Upper lobe of left lung (tissue), 6 donors: ENCODE measurements around the gene PTPRN2. TPM values are rescaled to one million over a fixed set of nuclear protein-coding genes. Genes with fewer than 3 reads are reported as not detected.

Source experiments
- ATAC-seq, 2 donors: fragments of 200-7000 bp; cut with Tn5 transposase; one replicate each; pipeline ENCODE4 v1.9.1; 2022; ENCODE audit warnings: mild to moderate bottlenecking in 2 of 2, moderate library complexity in 2 of 2; ENCODE audit not compliant: low FRiP score in 2 of 2
- DNase-seq, 2 donors: peaks; one replicate each; pipeline ENCODE4 v3.0.0-alpha.2; 2019 to 2020
- H3K27ac ChIP-seq, 4 donors: fragments of 200-600 bp; sonication (generic); one replicate each; pipeline ENCODE4 v1.5.1; 2016 to 2019
- H3K27me3 ChIP-seq, 4 donors: fragments of 200-600 bp; sonication (generic); one replicate each; pipeline ENCODE4 v1.5.1; 2017 to 2019
- H3K36me3 ChIP-seq, 4 donors: fragments of 200-600 bp; sonication (generic); one replicate each; pipeline ENCODE4 v1.5.1; 2016 to 2019
- H3K4me1 ChIP-seq, 4 donors: fragments of 200-600 bp; sonication (generic); one replicate each; pipeline ENCODE4 v1.5.1; 2018 to 2019
- H3K4me3 ChIP-seq, 4 donors: fragments of 200-600 bp; sonication (generic); one replicate each; pipeline ENCODE4 v1.5.1; 2017 to 2019; ENCODE audit warnings: mild to moderate bottlenecking in 2 of 4, moderate library complexity in 1 of 4
- H3K9me3 ChIP-seq, 4 donors: fragments of 200-600 bp; sonication (generic); one replicate each; pipeline ENCODE4 v1.5.1; 2018 to 2019
- CTCF ChIP-seq, 6 experiments: fragments of 450-650 bp in 4 of 6; fragments of 200-600 bp in 2 of 6; sonication (generic) in 2 of 6; IDR thresholded peaks; one replicate each; pipeline ENCODE4 v1.5.1; 2016 to 2019; ENCODE audit warnings: antibody characterized with exemption in 6 of 6
- EP300 ChIP-seq, 4 donors: sonication (generic); formaldehyde crosslinking; IDR thresholded peaks; one replicate each; pipeline ENCODE4 v1.5.1; 2017; ENCODE audit warnings: antibody characterized with exemption in 4 of 4, control low read depth in 2 of 4
- POLR2A ChIP-seq, 4 donors: fragments of 450-650 bp; IDR thresholded peaks; one replicate each; pipeline ENCODE4 v1.5.1; 2016 to 2017; ENCODE audit warnings: antibody characterized with exemption in 4 of 4, mild to moderate bottlenecking in 2 of 4
- POLR2AphosphoS5 ChIP-seq, 2 donors: sonication (generic); formaldehyde crosslinking; IDR thresholded peaks; one replicate each; pipeline ENCODE4 v1.5.1; 2017; ENCODE audit warnings: antibody characterized with exemption in 2 of 2
- WGBS, 2 donors: methylation state at CpG; one replicate each; pipeline ENCODE4 v1.1.5; 2017 to 2018; 5-methylcytosine and 5-hydroxymethylcytosine counted together
- total RNA-seq, 6 donors: library from RNA; depleted of rRNA in 4 of 6; stranded (reverse); fragments of >200 nt in 4 of 6; gene quantifications; one replicate each; pipeline versions ENCODE4 v1.1.0 to v1.2.1, GENCODE V29; 2016 to 2021
- donor health status: DM: no; HTN: no; CAD: no; lungs with moderate emphysema.
- donor health status: DM: no; HTN: yes; CAD: no; lungs with severe emphysema.

Gene PTPRN2
- total RNA-seq, 6 donors from 2014 or later, result 3.3 to 7.9 (median 5.2) TPM

GRCh38 chr7:158550394-158550700 lies 37.3 kb downstream of the PTPRN2 start:
- peaks cover 0 to 12% (median 3%) of the 10 kb centered on the region in 4 donors for H3K4me1 ChIP-seq
- no peaks in the 10 kb centered on the region for H3K27me3 ChIP-seq
- no peak overlapping the region for H3K4me3 ChIP-seq
- peak in 1 of 2 donors; percentile 37 for DNase-seq
- H3K27ac ChIP-seq, result no peak overlapping the region
- no peaks in the 10 kb centered on the region for H3K36me3 ChIP-seq
- WGBS, 2 donors, result 79 to 82% methylated on average over 6 of the region's 7 CpGs
- H3K9me3 ChIP-seq, result no peaks in the 10 kb centered on the region
- TF ChIP-seq CTCF (IDR thresholded peaks at IDR 0.05), result no peak
- no peak for TF ChIP-seq POLR2AphosphoS5 (IDR thresholded peaks at IDR 0.05)
- no peak for TF ChIP-seq POLR2A (IDR thresholded peaks at IDR 0.05)
- TF ChIP-seq EP300 (IDR thresholded peaks at IDR 0.05), result no peak
- ATAC-seq, result no peak

DNA sequence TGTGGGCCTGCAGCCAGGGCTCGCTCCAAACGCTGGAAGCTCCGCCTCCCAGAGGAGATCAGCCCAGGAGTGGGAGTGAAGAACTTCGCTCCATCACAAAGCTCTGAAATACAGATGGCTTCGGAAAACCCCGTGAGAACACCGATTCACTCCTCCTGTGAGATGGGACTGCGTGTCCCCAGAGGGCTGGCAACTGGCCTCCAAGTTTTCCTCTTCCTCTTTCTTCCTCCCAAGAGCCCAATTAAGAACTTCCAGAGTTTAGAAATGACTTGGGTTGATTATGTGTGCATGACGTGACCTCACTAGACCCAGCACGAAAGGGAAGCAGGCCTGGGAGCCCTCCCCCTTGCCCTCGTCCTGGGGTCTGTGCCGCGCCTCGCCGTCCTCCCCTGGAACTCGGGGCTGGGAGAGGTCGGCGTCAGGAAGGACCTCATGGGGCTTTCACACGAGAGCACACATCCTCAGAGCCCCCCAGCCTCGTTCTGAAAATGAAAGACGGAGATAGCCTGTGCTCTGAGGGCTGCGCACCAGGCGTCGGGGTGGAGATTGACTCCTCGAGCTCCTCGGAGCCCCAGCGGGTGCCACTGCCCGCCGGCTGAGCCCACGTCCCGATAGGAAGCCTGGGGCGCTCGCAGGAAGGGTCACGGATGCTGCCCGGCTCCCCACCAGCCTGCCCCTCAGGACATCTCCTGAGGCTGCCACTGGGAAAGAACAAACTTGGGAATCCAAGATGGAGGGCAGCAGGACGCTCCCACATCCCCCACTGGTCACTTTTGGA lies 37.8 kb downstream of the PTPRN2 start:
- Histone ChIP-seq H3K9me3 (no peaks in the 10 kb centered on the region), H3K27ac (no peak overlapping the region), H3K27me3 (no peaks in the 10 kb centered on the region), H3K36me3 (no peaks in the 10 kb centered on the region), H3K4me3 (peak overlapping the region in 3 of 4 donors; percentile 16 to 34 (median 21)), H3K4me1 (peaks cover 0 to 12% (median 3%) of the 10 kb centered on the region in 4 donors)
- no peak for TF ChIP-seq POLR2A (IDR thresholded peaks at IDR 0.05)
- TF ChIP-seq EP300 (IDR thresholded peaks at IDR 0.05), result no peak
- TF ChIP-seq POLR2AphosphoS5 (IDR thresholded peaks at IDR 0.05), result no peak
- TF ChIP-seq CTCF (IDR thresholded peaks at IDR 0.05), result no peak
- ATAC-seq, result peak in 1 of 2 donors; percentile 72
- DNase-seq, result peak in 1 of 2 donors; percentile 69
- WGBS, 2 donors, result 58 to 66% methylated on average over 34 to 36 of the region's 36 CpGs

- WGBS, 2 donors, result 30 to 51% methylated on average over 16 to 22 of the region's 22 CpGs
- Histone ChIP-seq H3K36me3 (no peaks in the 10 kb centered on the region), H3K9me3 (no peaks in the 10 kb centered on the region), H3K4me3 (peak overlapping the region in 3 of 4 donors; percentile 16 to 34 (median 21)), H3K27me3 (no peaks in the 10 kb centered on the region), H3K4me1 (peaks cover 0 to 12% (median 3%) of the 10 kb centered on the region in 4 donors), H3K27ac (no peak overlapping the region)
- TF ChIP-seq CTCF (IDR thresholded peaks at IDR 0.05) (no peak), POLR2A (IDR thresholded peaks at IDR 0.05) (no peak), EP300 (IDR thresholded peaks at IDR 0.05) (no peak), POLR2AphosphoS5 (IDR thresholded peaks at IDR 0.05) (no peak)
- ATAC-seq, result no peak
- peak in 1 of 2 donors; percentile 74 for DNase-seq
Observed at GRCh38 chr7:158549176-158549615, 38.4 kb downstream of the PTPRN2 start.

DNA sequence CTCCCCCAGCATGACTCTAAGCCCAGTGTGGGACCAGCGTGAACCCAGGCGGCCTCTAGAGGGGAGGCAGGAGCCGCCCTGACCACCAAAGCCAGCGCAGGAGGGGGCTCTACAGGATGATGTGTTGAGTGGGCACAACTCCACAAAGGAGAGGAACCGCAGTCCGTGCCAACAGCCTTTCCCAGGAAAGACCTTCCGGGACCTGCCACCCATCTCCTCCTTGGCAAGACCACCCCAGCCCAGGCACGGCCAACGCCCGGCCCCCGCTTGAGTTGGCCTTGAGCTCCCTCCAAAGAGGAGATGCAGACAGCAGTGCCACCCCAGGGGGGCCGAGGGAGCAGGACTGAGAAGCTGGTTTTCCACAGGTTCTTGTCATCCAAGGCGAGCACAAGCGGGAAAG lies 38.9 kb downstream of the PTPRN2 start:
- TF ChIP-seq EP300 (IDR thresholded peaks at IDR 0.05) (no peak), POLR2AphosphoS5 (IDR thresholded peaks at IDR 0.05) (no peak), CTCF (IDR thresholded peaks at IDR 0.05) (no peak), POLR2A (IDR thresholded peaks at IDR 0.05) (no peak)
- Histone ChIP-seq H3K36me3 (no peaks in the 10 kb centered on the region), H3K4me1 (peaks cover 0 to 12% (median 3%) of the 10 kb centered on the region in 4 donors), H3K4me3 (no peak overlapping the region), H3K27me3 (no peaks in the 10 kb centered on the region), H3K27ac (no peak overlapping the region), H3K9me3 (no peaks in the 10 kb centered on the region)
- DNase-seq (peak in 1 of 2 donors; percentile 63), ATAC-seq (no peak)
- WGBS, 2 donors, result 85 to 87% methylated on average over 12 to 14 of the region's 14 CpGs
